ENCODE measurements around the gene DNASE1. TPM values are rescaled to one million over a fixed set of nuclear protein-coding genes. Genes with fewer than 3 reads are reported as not detected.
A peak's percentile ranks its signal among the peaks of the same experiment; 100 is the strongest.

DNASE1 gene
- total RNA-seq, 1 donor from 2014 or later = 24.0 TPM

- peak; percentile 55 for DNase-seq (ENCODE audit: low spot score)
These were observed 42.1 kb downstream of the DNASE1 start for GRCh38 chr16:3696425-3697218.

- no peak for DNase-seq (ENCODE audit: low spot score)
These were observed 44.5 kb downstream of the DNASE1 start for GRCh38 chr16:3698941-3699340.

GRCh38 chr16:3701531-3701930, 47.0 kb downstream of the DNASE1 start:
- DNase-seq (ENCODE audit: low spot score) = no peak

- no peak for DNase-seq (ENCODE audit: low spot score)
These were observed 47.6 kb downstream of the DNASE1 start for GRCh38 chr16:3702082-3702481.

GRCh38 chr16:3706253-3707012, 51.9 kb downstream of the DNASE1 start:
- DNase-seq (ENCODE audit: low spot score) = no peak

Other genes with a start within 250 kb of the DNASE1 start
- 2.3 TPM for gene ZNF597, start 211.2 kb upstream of the DNASE1 start, total RNA-seq
- gene NAA60, start 211.0 kb upstream of the DNASE1 start, total RNA-seq = 70.3 TPM
- not detected for gene C16orf90, start 159.2 kb upstream of the DNASE1 start, total RNA-seq
- 39.9 TPM for gene CLUAP1, start 153.7 kb upstream of the DNASE1 start, total RNA-seq
- 4.0 TPM for gene NLRC3, start 77.3 kb upstream of the DNASE1 start, total RNA-seq
- gene SLX4, start 43.1 kb upstream of the DNASE1 start, total RNA-seq = 6.8 TPM
- gene TRAP1, start 62.8 kb downstream of the DNASE1 start, total RNA-seq = 101 TPM
- gene CREBBP, start 226.0 kb downstream of the DNASE1 start, total RNA-seq = 74.6 TPM

Measured in mucosa of gallbladder (tissue), 1 donor.